ENCODE data around the gene TTYH3.

DNA sequence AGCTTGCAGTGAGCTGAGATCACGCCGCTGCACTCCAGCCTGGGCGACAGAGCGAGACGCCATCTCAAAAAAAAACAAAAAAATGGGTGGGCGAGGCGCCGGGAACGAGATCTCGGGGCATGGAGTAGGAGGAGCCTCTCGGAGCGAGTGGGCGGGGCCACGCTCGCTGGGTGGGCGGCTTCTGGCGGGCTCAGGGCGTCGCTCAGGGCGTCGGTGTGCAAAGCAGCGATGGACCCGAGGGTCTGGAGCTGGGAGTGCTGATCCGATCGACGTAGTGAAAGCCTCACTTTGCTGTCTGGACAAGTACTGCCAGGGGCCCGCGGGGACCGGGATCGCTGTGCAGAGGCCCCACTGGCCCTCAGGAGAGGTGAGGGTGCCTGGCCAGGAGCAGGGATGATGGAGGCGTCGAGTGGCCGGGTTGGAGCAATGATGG is 33.6 kb downstream of the TTYH3 start:
- TF ChIP-seq EZH2 (IDR thresholded peaks at IDR 0.05; ENCODE audit: low read length): no peak
- TF ChIP-seq, protein P1, sequence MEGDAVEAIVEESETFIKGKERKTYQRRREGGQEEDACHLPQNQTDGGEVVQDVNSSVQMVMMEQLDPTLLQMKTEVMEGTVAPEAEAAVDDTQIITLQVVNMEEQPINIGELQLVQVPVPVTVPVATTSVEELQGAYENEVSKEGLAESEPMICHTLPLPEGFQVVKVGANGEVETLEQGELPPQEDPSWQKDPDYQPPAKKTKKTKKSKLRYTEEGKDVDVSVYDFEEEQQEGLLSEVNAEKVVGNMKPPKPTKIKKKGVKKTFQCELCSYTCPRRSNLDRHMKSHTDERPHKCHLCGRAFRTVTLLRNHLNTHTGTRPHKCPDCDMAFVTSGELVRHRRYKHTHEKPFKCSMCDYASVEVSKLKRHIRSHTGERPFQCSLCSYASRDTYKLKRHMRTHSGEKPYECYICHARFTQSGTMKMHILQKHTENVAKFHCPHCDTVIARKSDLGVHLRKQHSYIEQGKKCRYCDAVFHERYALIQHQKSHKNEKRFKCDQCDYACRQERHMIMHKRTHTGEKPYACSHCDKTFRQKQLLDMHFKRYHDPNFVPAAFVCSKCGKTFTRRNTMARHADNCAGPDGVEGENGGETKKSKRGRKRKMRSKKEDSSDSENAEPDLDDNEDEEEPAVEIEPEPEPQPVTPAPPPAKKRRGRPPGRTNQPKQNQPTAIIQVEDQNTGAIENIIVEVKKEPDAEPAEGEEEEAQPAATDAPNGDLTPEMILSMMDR (optimal IDR thresholded peaks at IDR 0.05 in 1 of 3, IDR thresholded peaks at IDR 0.05 in 1 of 3, conservative IDR thresholded peaks at IDR 0.05 in 1 of 3; ENCODE audit: extremely low read depth in 1 of 3, insufficient read depth in 2 of 3, low read length in 3 of 3): no peak
